DND-41 (cell line): ENCODE measurements around the gene PDXK.

ENCODE experiments used
- ATAC-seq: fragments of 200-7000 bp; cut with Tn5 transposase; 3 replicates; pipeline ENCODE4 v1.9.1; 2021; ENCODE audit warnings: low read depth; ENCODE audit not compliant: insufficient read depth
- DNase-seq: peaks from one replicate; pipeline ENCODE4 v3.0.0-alpha.2; 2020
- H2AFZ ChIP-seq: 2 replicates; pipeline ENCODE4 v1.6.0; 2012; ENCODE audit warnings: low read depth, low read length
- H3K27ac ChIP-seq: 2 replicates; pipeline ENCODE4 v1.5.1; 2012; ENCODE audit warnings: low read length, inconsistent platforms
- H3K27me3 ChIP-seq: fragments of 200-600 bp; sonication (generic); 2 replicates; pipeline ENCODE4 v1.6.0; 2012; ENCODE audit warnings: low read length, mild to moderate bottlenecking, inconsistent platforms; ENCODE audit not compliant: insufficient read depth, poor library complexity
- H3K36me3 ChIP-seq: 2 replicates; pipeline ENCODE4 v1.5.1; 2012; ENCODE audit warnings: low read length, inconsistent platforms; ENCODE audit not compliant: insufficient read depth
- H3K4me1 ChIP-seq: 2 replicates; pipeline ENCODE4 v1.5.1; 2012; ENCODE audit warnings: mild to moderate bottlenecking, low read length; ENCODE audit not compliant: insufficient read depth
- H3K4me2 ChIP-seq: 2 replicates; pipeline ENCODE4 v1.6.0; 2012; ENCODE audit warnings: mild to moderate bottlenecking, moderate library complexity, low read length, inconsistent platforms; ENCODE audit not compliant: insufficient read depth
- H3K4me3 ChIP-seq, 2 experiments: fragments of 200-600 bp in 1 of 2; shearing (Covaris generic) in 1 of 2; 2 replicates each; pipeline ENCODE4 v1.5.1; 2012 to 2016; ENCODE audit warnings: inconsistent platforms in 2 of 2, low read length in 2 of 2, mild to moderate bottlenecking in 2 of 2, low read depth in 1 of 2, moderate library complexity in 1 of 2
- H3K79me2 ChIP-seq: 2 replicates; pipeline ENCODE4 v1.6.0; 2012; ENCODE audit warnings: low read length, inconsistent platforms; ENCODE audit not compliant: insufficient read depth
- H3K9ac ChIP-seq: 2 replicates; pipeline ENCODE4 v1.6.0; 2012; ENCODE audit warnings: low read depth, mild to moderate bottlenecking, inconsistent platforms, low read length, moderate library complexity
- H3K9me3 ChIP-seq: 2 replicates; pipeline ENCODE4 v1.5.1; 2012; ENCODE audit warnings: low read length, moderate library complexity, mild to moderate bottlenecking, inconsistent platforms; ENCODE audit not compliant: insufficient read depth, severe bottlenecking
- H4K20me1 ChIP-seq: 2 replicates; pipeline ENCODE4 v1.6.0; 2012; ENCODE audit warnings: low read length; ENCODE audit not compliant: insufficient read depth
- CTCF ChIP-seq: IDR thresholded peaks from 2 replicates; pipeline ENCODE4 v1.5.1; 2012; ENCODE audit warnings: borderline replicate concordance, low read length, moderate library complexity, mild to moderate bottlenecking; ENCODE audit not compliant: poor library complexity, severe bottlenecking; ENCODE audit errors: extremely low read depth
- EZH2 ChIP-seq: IDR thresholded peaks from 3 replicates; pipeline ENCODE4 v1.6.1; 2012; ENCODE audit warnings: borderline replicate concordance, low read depth, mild to moderate bottlenecking, moderate library complexity, low read length, inconsistent platforms; ENCODE audit not compliant: severe bottlenecking

The PDXK gene

GRCh38 chr21:43693981-43694380 lies 24.9 kb upstream of the PDXK start:
- Histone ChIP-seq H3K9me3 (no peaks in the 10 kb centered on the region), H3K4me1 (no peaks in the 10 kb centered on the region), H3K4me3 (no peak overlapping the region), H3K27me3 (no peaks in the 10 kb centered on the region), H3K27ac (no peak overlapping the region), H3K79me2 (no peaks in the 10 kb centered on the region), H3K36me3 (peaks cover 74% of the 10 kb centered on the region), H3K4me2 (no peak overlapping the region), H2AFZ (no peak overlapping the region), H4K20me1 (no peaks in the 10 kb centered on the region; the same call in none of the 2 replicates), H3K9ac (no peak overlapping the region)
- TF ChIP-seq EZH2 (no peak), CTCF (no peak)
- no peak for ATAC-seq
- DNase-seq: no peak

DNA sequence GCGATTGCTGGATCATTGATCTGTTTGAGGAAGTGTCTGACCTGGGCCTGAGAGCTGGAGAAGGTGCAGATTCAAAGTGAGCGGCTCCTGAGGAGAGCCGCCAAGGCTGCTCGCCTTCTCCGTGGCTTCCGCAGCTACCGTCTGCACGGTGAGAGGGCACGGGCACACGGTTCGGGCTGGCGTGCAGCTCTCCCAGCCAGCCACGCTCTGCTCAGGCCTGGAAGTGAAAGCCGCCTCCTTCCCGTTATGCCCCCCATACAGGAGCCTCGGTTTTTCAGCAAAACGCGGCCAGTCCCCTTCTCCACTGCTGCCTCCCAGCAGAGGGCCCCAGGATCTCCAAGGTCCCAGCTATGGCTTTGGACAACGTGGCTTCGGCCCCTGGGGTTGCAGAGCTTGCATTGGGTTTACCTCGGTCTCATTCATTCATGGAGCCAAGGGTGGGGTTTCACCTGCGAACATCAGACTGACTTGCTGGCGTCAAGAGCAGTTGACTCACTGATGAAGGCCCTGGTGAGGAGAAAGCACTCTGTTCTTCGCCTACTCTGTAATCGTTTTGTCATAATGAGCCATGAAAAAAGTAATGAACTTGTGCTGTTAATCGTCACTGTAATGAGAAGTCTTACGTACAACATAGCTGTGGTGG lies 24.4 kb upstream of the PDXK start:
- no peaks in the 10 kb centered on the region; the same call in none of the 2 replicates for H4K20me1 ChIP-seq
- no peak for DNase-seq
- no peaks in the 10 kb centered on the region for H3K9me3 ChIP-seq
- H3K36me3 ChIP-seq: peaks cover 68% of the 10 kb centered on the region
- H3K27me3 ChIP-seq: no peaks in the 10 kb centered on the region
- H3K4me1 ChIP-seq: no peaks in the 10 kb centered on the region
- no peak overlapping the region for H3K4me3 ChIP-seq
- no peak for TF ChIP-seq EZH2
- no peak for TF ChIP-seq CTCF
- H3K9ac ChIP-seq: no peak overlapping the region
- no peak overlapping the region for H3K4me2 ChIP-seq
- no peaks in the 10 kb centered on the region for H3K79me2 ChIP-seq
- H2AFZ ChIP-seq: no peak overlapping the region
- ATAC-seq: no peak
- H3K27ac ChIP-seq: no peak overlapping the region

DNA sequence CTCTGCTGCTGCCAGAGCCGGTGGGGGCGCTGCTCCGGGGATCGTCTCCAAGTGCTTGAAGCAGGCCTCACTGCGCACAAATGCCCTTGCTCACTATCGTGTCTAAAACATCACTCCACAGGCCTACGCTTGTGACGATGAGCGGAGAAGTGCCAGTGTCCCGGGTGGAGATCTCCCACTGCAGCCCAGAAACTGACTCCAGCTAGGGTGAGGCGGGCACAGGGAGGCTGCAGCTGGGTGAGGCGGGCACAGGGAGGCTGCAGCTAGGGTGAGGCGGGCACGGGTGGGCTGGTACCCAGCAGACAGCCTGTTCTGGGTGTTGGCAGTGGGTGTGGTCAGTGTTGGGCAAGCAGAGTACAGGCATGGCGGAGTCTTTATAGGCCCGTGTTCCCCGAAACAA lies 22.7 kb upstream of the PDXK start:
- Histone ChIP-seq H3K9ac (no peak overlapping the region), H3K27me3 (no peaks in the 10 kb centered on the region), H2AFZ (no peak overlapping the region), H4K20me1 (no peaks in the 10 kb centered on the region; the same call in none of the 2 replicates), H3K36me3 (peaks cover 52% of the 10 kb centered on the region), H3K4me2 (no peak overlapping the region), H3K9me3 (no peaks in the 10 kb centered on the region), H3K79me2 (no peaks in the 10 kb centered on the region), H3K4me3 (no peak overlapping the region), H3K27ac (no peak overlapping the region), H3K4me1 (no peaks in the 10 kb centered on the region)
- DNase-seq: no peak
- ATAC-seq: no peak
- TF ChIP-seq EZH2: no peak
- no peak for TF ChIP-seq CTCF
